Epithelial cell of esophagus (primary cell): Measurements from ENCODE around the gene RPTOR.
"Not testable (repeated sequence)": the region's sequence is repeated elsewhere in the genome, so short reads cannot be mapped to it uniquely, and the experiment has no call there.

Source experiments
- DNase-seq: peaks from one replicate; pipeline ENCODE4 v3.0.0; 2010; ENCODE audit warnings: low read depth
- H3K4me3 ChIP-seq: 2 replicates; pipeline ENCODE4 v1.5.1; 2011; ENCODE audit warnings: mild to moderate bottlenecking, low read length, control low read depth
- CTCF ChIP-seq: IDR thresholded peaks from 2 replicates; pipeline ENCODE4 v1.5.1; 2011; ENCODE audit warnings: low read depth, mild to moderate bottlenecking, low read length, control low read depth, inconsistent platforms; ENCODE audit not compliant: insufficient read depth; ENCODE audit errors: missing control alignments

Gene RPTOR

GRCh38 chr17:80758481-80759376 lies 214.1 kb downstream of the RPTOR start:
- TF ChIP-seq CTCF, result no peak
- H3K4me3 ChIP-seq, result no peak overlapping the region
- DNase-seq, result no peak

- no peak for TF ChIP-seq CTCF
- no peak overlapping the region for H3K4me3 ChIP-seq
- no peak for DNase-seq
Observed at GRCh38 chr17:80759377-80759673, 214.7 kb downstream of the RPTOR start.

GRCh38 chr17:80760511-80760911 lies 215.9 kb downstream of the RPTOR start:
- peak; percentile 53 for DNase-seq
- no peak for TF ChIP-seq CTCF
- no peak overlapping the region for H3K4me3 ChIP-seq

DNA sequence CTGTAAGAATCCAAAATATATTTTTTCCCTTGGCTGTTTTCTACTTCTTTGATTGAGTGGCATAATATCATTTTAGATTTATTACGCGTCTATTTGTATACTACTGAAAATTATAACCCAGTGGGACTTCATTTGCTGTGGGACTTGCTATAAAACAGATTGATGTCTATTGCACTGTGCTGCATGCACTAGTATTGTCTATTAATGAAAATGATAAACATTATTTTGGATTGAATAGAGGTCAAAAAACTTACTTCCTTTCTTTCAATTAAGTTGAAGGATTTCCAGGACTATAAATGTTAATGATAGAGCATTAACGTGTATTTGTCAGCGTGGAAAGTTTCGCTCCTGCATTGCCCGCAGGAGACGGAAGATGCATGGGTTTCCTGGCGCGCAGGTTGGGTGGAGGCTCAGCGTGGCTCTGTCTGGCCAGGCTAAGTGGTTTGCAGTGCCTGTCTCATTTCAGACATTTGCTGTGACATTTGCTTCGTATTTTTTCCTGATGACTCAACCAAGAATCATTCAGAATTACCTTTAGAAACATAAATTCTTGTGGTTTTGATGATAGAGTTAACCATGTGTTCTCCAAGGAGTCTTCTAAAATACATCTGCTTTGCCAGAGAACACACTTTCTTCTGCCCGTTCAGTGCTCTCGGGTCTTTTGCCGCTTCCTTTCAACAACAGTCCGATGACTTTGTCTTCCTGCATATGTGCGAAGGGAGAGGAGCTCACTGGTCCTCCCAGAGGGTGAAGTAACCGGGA lies 216.7 kb downstream of the RPTOR start:
- peak; percentile 72 for DNase-seq
- TF ChIP-seq CTCF, result no peak
- no peak overlapping the region for H3K4me3 ChIP-seq

- no peak for TF ChIP-seq CTCF
- H3K4me3 ChIP-seq, result no peak overlapping the region
- no peak for DNase-seq
Observed at GRCh38 chr17:80762076-80762475, 217.4 kb downstream of the RPTOR start.

GRCh38 chr17:80763293-80763867 lies 218.7 kb downstream of the RPTOR start:
- no peak overlapping the region for H3K4me3 ChIP-seq
- no peak for DNase-seq
- TF ChIP-seq CTCF, result no peak

DNA sequence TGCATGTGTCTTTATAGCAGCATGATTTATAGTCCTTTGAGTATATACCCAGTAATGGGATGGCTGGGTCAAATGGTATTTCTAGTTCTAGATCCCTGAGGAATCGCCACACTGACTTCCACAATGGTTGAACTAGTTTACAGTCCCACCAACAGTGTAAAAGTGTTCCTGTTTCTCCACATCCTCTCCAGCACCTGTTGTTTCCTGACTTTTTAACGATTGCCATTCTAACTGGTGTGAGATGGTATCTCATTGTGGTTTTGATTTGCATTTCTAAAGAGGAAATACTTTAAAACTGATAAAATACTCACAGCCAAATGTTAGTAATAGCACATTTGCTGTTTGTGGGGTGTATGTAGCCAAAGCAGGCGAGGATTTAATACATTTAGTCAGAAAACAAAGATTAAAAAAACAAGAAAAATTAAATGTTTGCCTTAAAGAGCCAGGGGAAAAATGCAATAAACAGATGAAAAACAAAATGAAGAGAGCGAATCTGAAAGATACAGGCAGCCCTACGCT lies 220.0 kb downstream of the RPTOR start:
- not testable (repeated sequence) for H3K4me3 ChIP-seq, DNase-seq
